Brain microvascular endothelial cell (primary cell): ENCODE measurements around the gene MYO16.

Experiments used
- DNase-seq: peaks from one replicate; pipeline ENCODE4 v3.0.0-alpha.2; 2020
- H3K27ac ChIP-seq: fragments of 250-450 bp; sonication (Bioruptor Pico); 2 replicates; pipeline ENCODE4 v1.5.1; 2020; ENCODE audit warnings: mild to moderate bottlenecking, moderate library complexity
- H3K27me3 ChIP-seq: fragments of 250-450 bp; sonication (Bioruptor Pico); replicated peaks from 2 replicates; pipeline ENCODE4 v1.5.1; 2020; ENCODE audit warnings: mild to moderate bottlenecking
- H3K36me3 ChIP-seq: fragments of 250-450 bp; sonication (Bioruptor Pico); replicated peaks from 2 replicates; pipeline ENCODE4 v1.5.1; 2020; ENCODE audit warnings: mild to moderate bottlenecking
- H3K4me3 ChIP-seq: 2 replicates; pipeline ENCODE4 v1.5.1; 2011; ENCODE audit warnings: low read depth, mild to moderate bottlenecking, control low read depth, low read length, moderate library complexity
- CTCF ChIP-seq: IDR thresholded peaks from 2 replicates; pipeline ENCODE4 v1.5.1; 2011; ENCODE audit warnings: low read depth, mild to moderate bottlenecking, moderate library complexity, low read length, control low read depth, inconsistent platforms; ENCODE audit errors: missing control alignments
- in situ Hi-C: cut with HindIII; loops from 2 replicates; pipeline ENCODE4 v1.10.0; 2017; ENCODE audit warnings: low sequenced_read_pairs, low pct_ligation_motif_present

The MYO16 gene

GRCh38 chr13:108963846-108964600 lies 334.6 kb downstream of the MYO16 start:
- no peak for TF ChIP-seq CTCF
- in situ Hi-C loops = loop anchor here (25.0 kb wide), 1 partner anchor 1148 kb away; no protein-coding TSS in a partner anchor
- Histone ChIP-seq H3K27ac (no peak overlapping the region), H3K36me3 (no peaks in the 10 kb centered on the region), H3K27me3 (no peaks in the 10 kb centered on the region), H3K4me3 (no peak overlapping the region)
- DNase-seq = peak; percentile 53

GRCh38 chr13:108964606-108965005 lies 335.2 kb downstream of the MYO16 start:
- no peak overlapping the region for H3K4me3 ChIP-seq
- no peaks in the 10 kb centered on the region for H3K27me3 ChIP-seq
- H3K27ac ChIP-seq = no peak overlapping the region
- no peaks in the 10 kb centered on the region for H3K36me3 ChIP-seq
- DNase-seq = no peak
- in situ Hi-C loops = loop anchor here (25.0 kb wide), 1 partner anchor 1148 kb away; no protein-coding TSS in a partner anchor
- TF ChIP-seq CTCF = no peak

GRCh38 chr13:108967371-108967770 lies 338.0 kb downstream of the MYO16 start:
- in situ Hi-C loops = loop anchor here (25.0 kb wide), 1 partner anchor 1145 kb away; no protein-coding TSS in a partner anchor
- no peaks in the 10 kb centered on the region for H3K36me3 ChIP-seq
- H3K4me3 ChIP-seq = no peak overlapping the region
- no peak overlapping the region for H3K27ac ChIP-seq
- DNase-seq = no peak
- TF ChIP-seq CTCF = no peak
- H3K27me3 ChIP-seq = no peaks in the 10 kb centered on the region

- Histone ChIP-seq H3K36me3 (no peaks in the 10 kb centered on the region), H3K4me3 (no peak overlapping the region), H3K27ac (no peak overlapping the region), H3K27me3 (no peaks in the 10 kb centered on the region)
- DNase-seq = no peak
- in situ Hi-C loops = loop anchor here (25.0 kb wide), 1 partner anchor 1144 kb away; no protein-coding TSS in a partner anchor
- TF ChIP-seq CTCF = no peak
Measured at GRCh38 chr13:108968566-108968965, 339.2 kb downstream of the MYO16 start.

GRCh38 chr13:108974686-108975085 lies 345.3 kb downstream of the MYO16 start:
- no peak for DNase-seq
- no peak overlapping the region for H3K4me3 ChIP-seq
- TF ChIP-seq CTCF = no peak
- no peaks in the 10 kb centered on the region for H3K36me3 ChIP-seq
- H3K27me3 ChIP-seq = no peaks in the 10 kb centered on the region
- H3K27ac ChIP-seq = no peak overlapping the region
- in situ Hi-C loops = loop anchor here (25.0 kb wide), 1 partner anchor 1138 kb away; no protein-coding TSS in a partner anchor
